ENCODE measurements around the gene TTLL8.

- TF ChIP-seq CTCF (IDR thresholded peaks at IDR 0.05) (no peak), POLR2A (IDR thresholded peaks at IDR 0.05) (no peak)
Observed at GRCh38 chr22:50074056-50074455, 16.0 kb upstream of the TTLL8 start.
